HepG2 (cell line): Measurements from ENCODE around the gene NDUFA13.
"Not testable (repeated sequence)": the region's sequence is repeated elsewhere in the genome, so short reads cannot be mapped to it uniquely, and the experiment has no call there.

ENCODE experiments used
- DR1 ChIP-seq: sonication (generic); formaldehyde crosslinking; IDR thresholded peaks from 2 replicates; pipeline ENCODE4 v1.8.0; 2021; ENCODE audit warnings: mild to moderate bottlenecking, missing genetic modification reagents, inconsistent platforms
- NBN ChIP-seq: fragments of 450-650 bp; conservative IDR thresholded peaks from 2 replicates; pipeline ENCODE4 v1.6.1; 2017
- POLR2AphosphoS5 ChIP-seq: IDR thresholded peaks from 2 replicates; pipeline ENCODE4 v1.6.1; 2012; ENCODE audit warnings: low read depth, low read length
- TF ChIP-seq, protein P1 (sequence below): IDR thresholded peaks from 2 replicates; pipeline ENCODE4 v1.6.1; 2012; ENCODE audit warnings: inconsistent platforms
- TF ChIP-seq, protein P2 (sequence below): sonication (generic); formaldehyde crosslinking; IDR thresholded peaks from 2 replicates; pipeline ENCODE4 v1.5.0; 2020; ENCODE audit warnings: mild to moderate bottlenecking, missing genetic modification reagents, moderate library complexity

DNA sequence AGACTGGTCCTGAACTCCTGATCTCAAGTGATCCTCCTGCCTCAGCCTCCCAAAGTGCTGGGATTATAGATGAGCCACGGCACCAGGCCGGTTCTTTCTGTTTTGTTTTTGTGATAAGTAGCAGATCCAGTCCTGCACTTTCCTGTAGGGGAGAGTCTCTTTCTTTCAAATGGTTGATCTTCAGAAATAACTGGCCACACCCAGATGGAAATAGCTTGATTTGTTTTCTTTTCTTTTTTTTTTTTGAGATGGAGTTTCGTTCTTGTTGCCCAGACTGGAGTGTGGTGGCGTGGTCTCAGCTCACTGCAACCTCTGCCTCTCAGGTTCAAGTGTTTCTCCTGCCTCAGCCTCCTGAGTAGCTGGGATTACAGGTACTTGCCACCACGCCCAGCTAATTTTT is 43.9 kb upstream of the NDUFA13 start:
- TF ChIP-seq, protein P1, sequence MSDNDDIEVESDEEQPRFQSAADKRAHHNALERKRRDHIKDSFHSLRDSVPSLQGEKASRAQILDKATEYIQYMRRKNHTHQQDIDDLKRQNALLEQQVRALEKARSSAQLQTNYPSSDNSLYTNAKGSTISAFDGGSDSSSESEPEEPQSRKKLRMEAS, result not testable (repeated sequence)
- not testable (repeated sequence) for TF ChIP-seq DR1 (CRISPR knock-in tag); NBN; POLR2AphosphoS5
- TF ChIP-seq, protein P2, sequence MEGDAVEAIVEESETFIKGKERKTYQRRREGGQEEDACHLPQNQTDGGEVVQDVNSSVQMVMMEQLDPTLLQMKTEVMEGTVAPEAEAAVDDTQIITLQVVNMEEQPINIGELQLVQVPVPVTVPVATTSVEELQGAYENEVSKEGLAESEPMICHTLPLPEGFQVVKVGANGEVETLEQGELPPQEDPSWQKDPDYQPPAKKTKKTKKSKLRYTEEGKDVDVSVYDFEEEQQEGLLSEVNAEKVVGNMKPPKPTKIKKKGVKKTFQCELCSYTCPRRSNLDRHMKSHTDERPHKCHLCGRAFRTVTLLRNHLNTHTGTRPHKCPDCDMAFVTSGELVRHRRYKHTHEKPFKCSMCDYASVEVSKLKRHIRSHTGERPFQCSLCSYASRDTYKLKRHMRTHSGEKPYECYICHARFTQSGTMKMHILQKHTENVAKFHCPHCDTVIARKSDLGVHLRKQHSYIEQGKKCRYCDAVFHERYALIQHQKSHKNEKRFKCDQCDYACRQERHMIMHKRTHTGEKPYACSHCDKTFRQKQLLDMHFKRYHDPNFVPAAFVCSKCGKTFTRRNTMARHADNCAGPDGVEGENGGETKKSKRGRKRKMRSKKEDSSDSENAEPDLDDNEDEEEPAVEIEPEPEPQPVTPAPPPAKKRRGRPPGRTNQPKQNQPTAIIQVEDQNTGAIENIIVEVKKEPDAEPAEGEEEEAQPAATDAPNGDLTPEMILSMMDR (CRISPR knock-in tag), result not testable (repeated sequence)
